ENCODE results near the gene BLNK. TPM values are rescaled to one million over a fixed set of nuclear protein-coding genes. Genes with fewer than 3 reads are reported as not detected.

BLNK gene
- total RNA-seq, 6 experiments from 2014 or later: 9.9 to 47.7 (median 20.9) TPM

- ATAC-seq (no peak), DNase-seq (no peak)
- TF ChIP-seq CTCF (IDR thresholded peaks at IDR 0.05) (no peak), POLR2A (IDR thresholded peaks at IDR 0.05) (no peak)
- 68% methylated on average over 3 of the region's 3 CpGs for WGBS (ENCODE audit: insufficient coverage, low coverage, low lambda C conversion rate, missing lambda C conversion rate)
- Histone ChIP-seq H3K4me1 (peaks cover 0 to 3% (median 1%) of the 10 kb centered on the region in 4 donors), H3K27me3 (no peaks in the 10 kb centered on the region), H3K4me3 (no peak overlapping the region), H3K36me3 (no peaks in the 10 kb centered on the region), H3K9me3 (no peaks in the 10 kb centered on the region), H3K27ac (no peak overlapping the region)
- intact Hi-C loops (cut with DNase I): loop anchor here in 1 of 2 donors (5.0 kb wide), 1 partner anchor 71 kb away; no protein-coding TSS in a partner anchor
These were observed 27.0 kb upstream of the BLNK start for GRCh38 chr10:96298362-96298761.

- Histone ChIP-seq H3K9me3 (no peaks in the 10 kb centered on the region), H3K27ac (no peak overlapping the region), H3K4me1 (peaks cover 0 to 3% (median 1%) of the 10 kb centered on the region in 4 donors), H3K4me3 (no peak overlapping the region), H3K27me3 (no peaks in the 10 kb centered on the region), H3K36me3 (no peaks in the 10 kb centered on the region)
- ATAC-seq (no peak), DNase-seq (no peak)
- WGBS (ENCODE audit: insufficient coverage, low coverage, low lambda C conversion rate, missing lambda C conversion rate): 90% methylated on average over 2 of the region's 2 CpGs
- intact Hi-C loops (cut with DNase I): loop anchor here in 1 of 2 donors (5.0 kb wide), 1 partner anchor 70 kb away; no protein-coding TSS in a partner anchor
- TF ChIP-seq CTCF (IDR thresholded peaks at IDR 0.05): no peak
- no peak for TF ChIP-seq POLR2A (IDR thresholded peaks at IDR 0.05)
These were observed 26.1 kb upstream of the BLNK start for GRCh38 chr10:96297486-96297885.

DNA sequence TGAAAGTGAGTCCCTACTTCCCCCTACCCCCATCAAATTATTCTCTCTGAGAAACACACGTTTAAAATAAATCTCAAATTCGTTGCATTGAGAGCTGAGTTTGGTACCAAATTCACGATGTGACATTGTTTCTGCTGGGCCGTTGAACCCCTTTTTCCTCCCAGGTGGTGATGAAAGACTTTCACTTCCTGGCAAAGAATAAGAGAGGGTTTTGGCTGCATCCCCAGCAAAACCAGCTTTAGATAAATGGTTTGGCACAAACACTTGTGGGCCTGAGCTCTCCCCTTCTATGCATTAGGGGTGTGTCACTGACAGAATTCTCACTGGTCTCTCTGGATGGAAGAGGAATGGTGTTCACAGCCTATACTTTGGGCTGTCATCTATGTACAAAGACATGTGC lies 24.1 kb upstream of the BLNK start:
- DNase-seq (no peak), ATAC-seq (no peak)
- H3K4me1 ChIP-seq: peaks cover 0 to 3% (median 1%) of the 10 kb centered on the region in 4 donors
- WGBS (ENCODE audit: insufficient coverage, low coverage, low lambda C conversion rate, missing lambda C conversion rate): 24% methylated on average over 4 of the region's 4 CpGs
- H3K9me3 ChIP-seq: no peaks in the 10 kb centered on the region
- H3K27ac ChIP-seq: no peak overlapping the region
- H3K36me3 ChIP-seq: no peaks in the 10 kb centered on the region
- TF ChIP-seq CTCF (IDR thresholded peaks at IDR 0.05) (no peak), POLR2A (IDR thresholded peaks at IDR 0.05) (no peak)
- H3K4me3 ChIP-seq: no peak overlapping the region
- intact Hi-C loops (cut with DNase I): loop anchor here in 1 of 2 donors (5.0 kb wide), 1 partner anchor 68 kb away; no protein-coding TSS in a partner anchor
- H3K27me3 ChIP-seq: no peaks in the 10 kb centered on the region

DNA sequence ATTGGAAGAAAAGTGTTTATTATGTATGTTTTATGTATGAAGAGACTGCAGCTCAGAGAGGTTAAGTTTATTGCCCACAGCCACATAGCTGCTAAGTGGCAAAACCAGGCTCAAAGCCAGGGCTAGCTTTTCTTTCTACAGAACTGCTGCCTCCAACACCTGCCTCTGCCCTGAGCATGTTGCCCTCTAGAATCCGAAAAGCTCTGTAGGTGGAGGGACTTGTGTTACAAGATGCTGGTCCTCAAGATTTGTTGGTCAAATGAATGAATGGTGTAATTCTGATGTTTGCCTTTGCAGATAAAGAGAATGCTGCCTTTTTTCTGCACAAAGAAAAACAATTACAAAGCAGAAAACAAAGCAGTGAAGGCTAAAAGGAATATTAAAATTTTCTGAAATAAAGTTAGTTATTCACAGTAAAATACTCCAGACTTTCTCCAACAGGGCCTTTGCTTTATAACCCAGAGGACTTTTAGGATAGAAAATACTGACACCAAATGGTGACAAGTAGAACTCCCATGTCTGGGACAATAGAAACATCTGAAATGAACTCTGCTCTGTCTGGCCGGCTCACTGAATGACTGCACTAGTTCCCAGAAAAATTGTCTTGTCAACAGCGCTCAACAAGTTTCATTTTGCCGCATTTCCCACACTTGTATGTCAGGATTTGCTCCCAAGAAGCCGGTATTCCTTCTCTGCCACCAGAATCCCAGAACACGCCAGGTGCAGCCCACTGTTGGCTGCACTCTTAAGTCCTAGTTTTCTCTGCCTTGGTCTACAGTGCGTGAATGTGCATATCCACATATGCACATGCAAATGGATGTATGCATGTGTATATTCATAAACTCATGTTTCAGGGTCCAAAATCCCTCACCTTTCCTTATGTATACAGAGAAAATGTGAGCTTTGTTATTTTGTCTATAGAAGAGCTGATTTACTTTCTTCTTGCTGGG lies 21.9 kb upstream of the BLNK start:
- TF ChIP-seq POLR2A (IDR thresholded peaks at IDR 0.05) (no peak), CTCF (IDR thresholded peaks at IDR 0.05) (peak; percentile 66 to 86 (median 73))
- H3K36me3 ChIP-seq: no peaks in the 10 kb centered on the region
- peaks cover 0 to 9% (median 3%) of the 10 kb centered on the region in 4 donors for H3K4me1 ChIP-seq
- WGBS (ENCODE audit: insufficient coverage, low coverage, low lambda C conversion rate, missing lambda C conversion rate): 27% methylated on average over 7 of the region's 7 CpGs
- H3K27ac ChIP-seq: no peak overlapping the region
- DNase-seq: peak in 2 of 3 donors; percentile 30 to 52
- no peaks in the 10 kb centered on the region for H3K27me3 ChIP-seq
- intact Hi-C loops (cut with DNase I): no loop called here
- H3K9me3 ChIP-seq: no peaks in the 10 kb centered on the region
- ATAC-seq: peak; percentile 96 to 99 (median 98)
- no peak overlapping the region for H3K4me3 ChIP-seq
